ENCODE measurements around the gene TMED3. TPM values are rescaled to one million over a fixed set of nuclear protein-coding genes. Genes with fewer than 3 reads are reported as not detected.
"Not testable (repeated sequence)": the region's sequence is repeated elsewhere in the genome, so short reads cannot be mapped to it uniquely, and the experiment has no call there.

The TMED3 gene
- total RNA-seq, 1 experiment from 2014 or later = 51.6 TPM

- H3K27me3 ChIP-seq (replicated peaks; ENCODE audit: insufficient read depth, low read depth, low read length, poor library complexity) = no peaks in the 10 kb centered on the region
- H3K4me3 ChIP-seq (ENCODE audit: low read depth, low read length, poor library complexity, severe bottlenecking) = no peak overlapping the region
- peaks cover 34% of the 10 kb centered on the region for H3K36me3 ChIP-seq (ENCODE audit: insufficient read depth, low read length, poor library complexity, severe bottlenecking)
- no peak for DNase-seq (ENCODE audit: low spot score)
- no peak for TF ChIP-seq EZH2 (IDR thresholded peaks at IDR 0.05; ENCODE audit: borderline replicate concordance, low read depth, low read length, poor library complexity, severe bottlenecking)
- TF ChIP-seq, protein P1, sequence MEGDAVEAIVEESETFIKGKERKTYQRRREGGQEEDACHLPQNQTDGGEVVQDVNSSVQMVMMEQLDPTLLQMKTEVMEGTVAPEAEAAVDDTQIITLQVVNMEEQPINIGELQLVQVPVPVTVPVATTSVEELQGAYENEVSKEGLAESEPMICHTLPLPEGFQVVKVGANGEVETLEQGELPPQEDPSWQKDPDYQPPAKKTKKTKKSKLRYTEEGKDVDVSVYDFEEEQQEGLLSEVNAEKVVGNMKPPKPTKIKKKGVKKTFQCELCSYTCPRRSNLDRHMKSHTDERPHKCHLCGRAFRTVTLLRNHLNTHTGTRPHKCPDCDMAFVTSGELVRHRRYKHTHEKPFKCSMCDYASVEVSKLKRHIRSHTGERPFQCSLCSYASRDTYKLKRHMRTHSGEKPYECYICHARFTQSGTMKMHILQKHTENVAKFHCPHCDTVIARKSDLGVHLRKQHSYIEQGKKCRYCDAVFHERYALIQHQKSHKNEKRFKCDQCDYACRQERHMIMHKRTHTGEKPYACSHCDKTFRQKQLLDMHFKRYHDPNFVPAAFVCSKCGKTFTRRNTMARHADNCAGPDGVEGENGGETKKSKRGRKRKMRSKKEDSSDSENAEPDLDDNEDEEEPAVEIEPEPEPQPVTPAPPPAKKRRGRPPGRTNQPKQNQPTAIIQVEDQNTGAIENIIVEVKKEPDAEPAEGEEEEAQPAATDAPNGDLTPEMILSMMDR (conservative IDR thresholded peaks at IDR 0.05; ENCODE audit: low read depth, low read length) = no peak
- ChIA-PET CTCF (interaction anchor here (0.5 kb wide), 1 partner anchor 1769 kb away, joined by 5 read pairs; no protein-coding TSS in a partner anchor), POLR2A (ENCODE audit: low non-redundant PET) (no interaction called here)
- peaks cover 5% of the 10 kb centered on the region for H3K4me1 ChIP-seq (ENCODE audit: insufficient read depth, low read length, poor library complexity, severe bottlenecking)
- H3K27ac ChIP-seq (ENCODE audit: low read depth, low read length, poor library complexity, severe bottlenecking) = no peak overlapping the region
- H3K9me3 ChIP-seq (ENCODE audit: low read depth, low read length, poor library complexity, severe bottlenecking) = no peaks in the 10 kb centered on the region
- intact Hi-C loops (cut with micrococcal nuclease; ENCODE audit: unreplicated experiment) = no loop called here
- BruUV-seq (replicated peaks) = no TSS peak
Observed at GRCh38 chr15:79315623-79316328, 4.9 kb downstream of the TMED3 start.

- Histone ChIP-seq H3K27me3 (replicated peaks; ENCODE audit: insufficient read depth, low read depth, low read length, poor library complexity) (no peaks in the 10 kb centered on the region), H3K4me1 (ENCODE audit: insufficient read depth, low read length, poor library complexity, severe bottlenecking) (peaks cover 3% of the 10 kb centered on the region), H3K4me3 (ENCODE audit: low read depth, low read length, poor library complexity, severe bottlenecking) (no peak overlapping the region), H3K9me3 (ENCODE audit: low read depth, low read length, poor library complexity, severe bottlenecking) (no peaks in the 10 kb centered on the region), H3K36me3 (ENCODE audit: insufficient read depth, low read length, poor library complexity, severe bottlenecking) (peaks cover 41% of the 10 kb centered on the region), H3K27ac (ENCODE audit: low read depth, low read length, poor library complexity, severe bottlenecking) (no peak overlapping the region)
- intact Hi-C loops (cut with micrococcal nuclease; ENCODE audit: unreplicated experiment) = no loop called here
- no peak for DNase-seq (ENCODE audit: low spot score)
- ChIA-PET CTCF (no interaction called here), POLR2A (ENCODE audit: low non-redundant PET) (no interaction called here)
- no TSS peak for BruUV-seq (replicated peaks)
- TF ChIP-seq EZH2 (IDR thresholded peaks at IDR 0.05; ENCODE audit: borderline replicate concordance, low read depth, low read length, poor library complexity, severe bottlenecking) = no peak
- TF ChIP-seq, protein P1 (conservative IDR thresholded peaks at IDR 0.05; ENCODE audit: low read depth, low read length) = no peak
Observed at GRCh38 chr15:79316864-79317263, 6.0 kb downstream of the TMED3 start.

GRCh38 chr15:79319973-79320372, 9.1 kb downstream of the TMED3 start:
- CTCF ChIA-PET; DNase-seq (ENCODE audit: low spot score); H3K27ac ChIP-seq (ENCODE audit: low read depth, low read length, poor library complexity, severe bottlenecking); H3K9me3 ChIP-seq (ENCODE audit: low read depth, low read length, poor library complexity, severe bottlenecking); H3K4me1 ChIP-seq (ENCODE audit: insufficient read depth, low read length, poor library complexity, severe bottlenecking); H3K27me3 ChIP-seq (replicated peaks; ENCODE audit: insufficient read depth, low read depth, low read length, poor library complexity); H3K4me3 ChIP-seq (ENCODE audit: low read depth, low read length, poor library complexity, severe bottlenecking); intact Hi-C loops (cut with micrococcal nuclease; ENCODE audit: unreplicated experiment); BruUV-seq (replicated peaks): not testable (repeated sequence)
- H3K36me3 ChIP-seq (ENCODE audit: insufficient read depth, low read length, poor library complexity, severe bottlenecking) = peaks cover 28% of the 10 kb centered on the region
- POLR2A ChIA-PET (ENCODE audit: low non-redundant PET) = interaction anchor here (0.6 kb wide), 1 partner anchor 9 kb away, joined by 4 read pairs; the partner anchor contains the start of gene TMED3

- TF ChIP-seq, protein P1 (conservative IDR thresholded peaks at IDR 0.05; ENCODE audit: low read depth, low read length) = no peak
- no peak for TF ChIP-seq EZH2 (IDR thresholded peaks at IDR 0.05; ENCODE audit: borderline replicate concordance, low read depth, low read length, poor library complexity, severe bottlenecking)
- POLR2A ChIA-PET (ENCODE audit: low non-redundant PET) = no interaction called here
- H3K27ac ChIP-seq (ENCODE audit: low read depth, low read length, poor library complexity, severe bottlenecking) = no peak overlapping the region
- H3K36me3 ChIP-seq (ENCODE audit: insufficient read depth, low read length, poor library complexity, severe bottlenecking) = peaks cover 21% of the 10 kb centered on the region
- H3K4me1 ChIP-seq (ENCODE audit: insufficient read depth, low read length, poor library complexity, severe bottlenecking) = no peaks in the 10 kb centered on the region
- no peak overlapping the region for H3K4me3 ChIP-seq (ENCODE audit: low read depth, low read length, poor library complexity, severe bottlenecking)
- no peaks in the 10 kb centered on the region for H3K27me3 ChIP-seq (replicated peaks; ENCODE audit: insufficient read depth, low read depth, low read length, poor library complexity)
- CTCF ChIA-PET = no interaction called here
- no peaks in the 10 kb centered on the region for H3K9me3 ChIP-seq (ENCODE audit: low read depth, low read length, poor library complexity, severe bottlenecking)
- intact Hi-C loops (cut with micrococcal nuclease; ENCODE audit: unreplicated experiment) = no loop called here
- no TSS peak for BruUV-seq (replicated peaks)
- no peak for DNase-seq (ENCODE audit: low spot score)
Observed at GRCh38 chr15:79321876-79322275, 11.0 kb downstream of the TMED3 start.
